GM13976 (cell line): ENCODE measurements around the gene PLA2G7.

Experiments used
- DNase-seq: peaks from one replicate; pipeline ENCODE4 v3.0.0; 2012; ENCODE audit warnings: low spot score
- in situ Hi-C: fragments of 300-500 bp; cut with MboI; formaldehyde crosslinking; loops from one replicate; pipeline ENCODE4 v1.12.0; 2022; ENCODE audit warnings: low sequenced_read_pairs, mixed read lengths, inconsistent platforms; ENCODE audit not compliant: unreplicated experiment
- TF ChIP-seq, protein P1 (sequence below): IDR thresholded peaks from 2 replicates; pipeline ENCODE4 v1.5.1; 2012; ENCODE audit warnings: borderline replicate concordance, mild to moderate bottlenecking; ENCODE audit not compliant: insufficient read depth; ENCODE audit errors: extremely low read depth, missing control alignments, control extremely low read depth

PLA2G7 gene

DNA sequence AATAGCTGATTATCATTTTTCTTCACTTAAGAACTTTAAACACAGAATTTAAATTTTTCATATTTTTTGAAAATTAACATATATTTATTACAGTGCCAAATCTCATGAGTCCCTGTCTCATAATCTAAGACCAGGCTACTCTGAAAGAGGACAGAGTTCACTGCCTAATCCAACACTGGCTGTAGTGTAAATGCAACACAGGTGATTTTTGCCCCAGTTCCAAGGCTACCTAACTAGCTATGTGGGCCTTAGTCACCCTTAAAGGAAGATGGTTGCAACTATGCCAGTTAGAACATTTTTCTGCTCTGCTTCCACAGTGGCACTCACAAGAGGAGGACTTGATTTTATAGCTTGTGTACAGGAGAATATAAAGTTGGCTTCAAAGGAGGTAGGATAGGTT is 77.5 kb downstream of the PLA2G7 start:
- no peak for DNase-seq
- in situ Hi-C loops = no loop called here

DNA sequence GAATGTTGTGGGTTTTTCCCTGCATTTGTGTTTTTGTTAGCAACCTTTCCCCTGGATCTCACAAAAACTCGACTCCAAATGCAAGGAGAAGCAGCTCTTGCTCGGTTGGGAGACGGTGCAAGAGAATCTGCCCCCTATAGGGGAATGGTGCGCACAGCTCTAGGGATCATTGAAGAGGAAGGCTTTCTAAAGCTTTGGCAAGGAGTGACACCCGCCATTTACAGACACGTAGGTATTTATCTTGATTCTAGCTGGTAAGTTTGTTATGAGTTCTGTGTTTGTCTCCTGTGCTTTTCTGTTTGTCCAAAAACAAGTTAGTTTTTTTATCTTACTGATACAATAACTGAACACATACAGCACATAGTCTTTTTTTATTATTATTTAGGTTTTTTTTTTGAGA is 79.4 kb downstream of the PLA2G7 start:
- TF ChIP-seq, protein P1, sequence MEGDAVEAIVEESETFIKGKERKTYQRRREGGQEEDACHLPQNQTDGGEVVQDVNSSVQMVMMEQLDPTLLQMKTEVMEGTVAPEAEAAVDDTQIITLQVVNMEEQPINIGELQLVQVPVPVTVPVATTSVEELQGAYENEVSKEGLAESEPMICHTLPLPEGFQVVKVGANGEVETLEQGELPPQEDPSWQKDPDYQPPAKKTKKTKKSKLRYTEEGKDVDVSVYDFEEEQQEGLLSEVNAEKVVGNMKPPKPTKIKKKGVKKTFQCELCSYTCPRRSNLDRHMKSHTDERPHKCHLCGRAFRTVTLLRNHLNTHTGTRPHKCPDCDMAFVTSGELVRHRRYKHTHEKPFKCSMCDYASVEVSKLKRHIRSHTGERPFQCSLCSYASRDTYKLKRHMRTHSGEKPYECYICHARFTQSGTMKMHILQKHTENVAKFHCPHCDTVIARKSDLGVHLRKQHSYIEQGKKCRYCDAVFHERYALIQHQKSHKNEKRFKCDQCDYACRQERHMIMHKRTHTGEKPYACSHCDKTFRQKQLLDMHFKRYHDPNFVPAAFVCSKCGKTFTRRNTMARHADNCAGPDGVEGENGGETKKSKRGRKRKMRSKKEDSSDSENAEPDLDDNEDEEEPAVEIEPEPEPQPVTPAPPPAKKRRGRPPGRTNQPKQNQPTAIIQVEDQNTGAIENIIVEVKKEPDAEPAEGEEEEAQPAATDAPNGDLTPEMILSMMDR = no peak
- DNase-seq = no peak
- in situ Hi-C loops = no loop called here

More for the DNA sequence above, 77.5 kb downstream of the PLA2G7 start:
- TF ChIP-seq, protein P1 = no peak
